ENCODE measurements around the gene ZNF287. TPM values are rescaled to one million over a fixed set of nuclear protein-coding genes. Genes with fewer than 3 reads are reported as not detected.

Gene ZNF287
- total RNA-seq, 4 donors from 2014 or later = 3.8 to 6.4 (median 4.8) TPM

DNA sequence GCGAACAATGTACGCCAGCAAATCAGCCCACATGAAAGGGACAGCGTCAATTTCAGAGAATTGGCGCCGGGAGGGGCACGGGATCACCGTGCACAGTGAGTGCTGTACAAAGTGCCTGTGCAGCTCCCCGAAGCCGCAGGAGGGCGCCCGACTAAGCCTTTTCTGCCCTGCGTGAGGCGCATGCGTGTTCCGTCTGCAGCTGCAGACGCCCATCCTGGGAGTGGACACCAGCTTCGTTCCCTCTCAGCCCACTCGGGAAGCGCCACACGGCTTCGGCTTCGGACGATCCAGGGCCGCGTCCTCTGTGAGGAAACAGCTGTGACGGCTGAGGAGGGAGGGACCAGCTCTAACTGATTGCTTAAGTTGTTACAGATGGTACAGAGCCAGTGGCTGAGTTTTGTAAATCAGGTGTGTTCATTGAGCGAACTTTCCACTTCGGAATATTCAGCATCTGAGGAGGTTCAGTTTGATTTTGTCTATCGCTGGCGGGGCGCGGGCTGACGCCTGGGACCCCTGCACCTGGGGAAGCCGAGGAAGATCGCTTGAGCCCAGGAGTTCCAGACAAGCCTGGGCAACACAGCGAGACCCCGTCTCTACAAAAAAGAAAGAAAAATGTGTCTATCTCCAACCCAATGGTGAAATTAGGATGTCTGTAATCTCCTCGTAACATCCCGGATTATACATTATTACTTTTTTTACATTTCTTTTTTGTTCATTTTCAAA lies 15.4 kb upstream of the ZNF287 start:
- TF ChIP-seq, protein P1, sequence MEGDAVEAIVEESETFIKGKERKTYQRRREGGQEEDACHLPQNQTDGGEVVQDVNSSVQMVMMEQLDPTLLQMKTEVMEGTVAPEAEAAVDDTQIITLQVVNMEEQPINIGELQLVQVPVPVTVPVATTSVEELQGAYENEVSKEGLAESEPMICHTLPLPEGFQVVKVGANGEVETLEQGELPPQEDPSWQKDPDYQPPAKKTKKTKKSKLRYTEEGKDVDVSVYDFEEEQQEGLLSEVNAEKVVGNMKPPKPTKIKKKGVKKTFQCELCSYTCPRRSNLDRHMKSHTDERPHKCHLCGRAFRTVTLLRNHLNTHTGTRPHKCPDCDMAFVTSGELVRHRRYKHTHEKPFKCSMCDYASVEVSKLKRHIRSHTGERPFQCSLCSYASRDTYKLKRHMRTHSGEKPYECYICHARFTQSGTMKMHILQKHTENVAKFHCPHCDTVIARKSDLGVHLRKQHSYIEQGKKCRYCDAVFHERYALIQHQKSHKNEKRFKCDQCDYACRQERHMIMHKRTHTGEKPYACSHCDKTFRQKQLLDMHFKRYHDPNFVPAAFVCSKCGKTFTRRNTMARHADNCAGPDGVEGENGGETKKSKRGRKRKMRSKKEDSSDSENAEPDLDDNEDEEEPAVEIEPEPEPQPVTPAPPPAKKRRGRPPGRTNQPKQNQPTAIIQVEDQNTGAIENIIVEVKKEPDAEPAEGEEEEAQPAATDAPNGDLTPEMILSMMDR (IDR thresholded peaks at IDR 0.05; ENCODE audit: low read depth) = no peak

DNA sequence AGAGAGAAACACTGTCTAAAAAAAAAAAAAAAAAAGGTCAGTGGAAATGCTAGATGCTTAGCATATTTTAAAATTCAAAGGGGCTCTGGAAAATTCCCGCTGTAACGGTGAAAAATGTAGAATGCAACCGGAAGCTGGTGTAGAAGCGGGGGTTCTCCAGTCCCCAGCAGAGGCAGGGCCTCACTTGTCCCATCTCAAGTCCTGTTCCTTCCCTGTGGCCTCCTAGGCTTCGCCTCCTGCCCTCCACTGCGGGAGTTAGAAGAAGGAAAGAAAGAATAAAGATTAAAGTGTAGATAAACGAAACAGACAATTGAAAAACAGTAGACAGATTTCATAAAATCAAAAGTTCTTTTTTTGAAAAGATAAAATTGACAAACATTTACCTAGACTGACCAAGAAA lies 14.8 kb upstream of the ZNF287 start:
- TF ChIP-seq, protein P1 (IDR thresholded peaks at IDR 0.05; ENCODE audit: low read depth) = no peak

DNA sequence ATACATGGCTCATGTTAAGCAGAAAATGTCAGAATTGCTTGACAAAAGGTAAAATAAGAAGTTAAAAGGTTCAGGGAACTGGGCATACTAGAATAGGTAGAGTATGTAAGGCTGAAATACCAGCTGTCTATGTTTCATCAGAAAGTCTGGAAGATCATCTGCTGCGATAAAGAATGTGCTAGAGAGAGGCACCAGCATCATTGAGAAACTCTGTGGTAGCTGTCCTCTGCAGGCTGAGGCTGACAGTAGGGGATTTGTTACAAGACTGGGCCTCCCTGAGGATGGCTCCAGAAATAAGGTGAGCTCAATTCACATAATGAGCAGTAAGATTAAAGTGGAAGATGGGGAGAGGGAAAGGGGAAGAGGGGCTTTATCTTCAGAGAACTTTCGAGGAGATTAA lies 4.5 kb upstream of the ZNF287 start:
- TF ChIP-seq, protein P1 (IDR thresholded peaks at IDR 0.05; ENCODE audit: low read depth) = no peak

DNA sequence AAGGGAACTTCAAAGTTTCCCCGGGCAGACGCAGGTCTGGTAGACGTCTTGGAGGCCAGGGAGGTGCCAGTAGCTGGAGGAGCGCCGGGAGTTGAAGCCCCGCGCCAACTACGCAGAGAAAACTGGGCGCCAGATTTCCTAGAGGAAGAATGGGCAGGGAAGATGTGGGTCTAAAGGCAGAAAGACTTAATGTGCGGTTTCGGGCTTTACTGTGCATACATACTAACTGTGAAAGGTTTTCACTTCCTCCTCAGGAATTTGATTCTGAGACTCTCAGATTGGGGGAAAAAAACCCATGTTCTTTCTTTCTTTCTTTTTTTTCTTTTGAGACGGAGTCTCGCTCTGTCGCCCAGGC lies 331 bp upstream of the ZNF287 start:
- TF ChIP-seq, protein P1 (IDR thresholded peaks at IDR 0.05; ENCODE audit: low read depth) = no peak

DNA sequence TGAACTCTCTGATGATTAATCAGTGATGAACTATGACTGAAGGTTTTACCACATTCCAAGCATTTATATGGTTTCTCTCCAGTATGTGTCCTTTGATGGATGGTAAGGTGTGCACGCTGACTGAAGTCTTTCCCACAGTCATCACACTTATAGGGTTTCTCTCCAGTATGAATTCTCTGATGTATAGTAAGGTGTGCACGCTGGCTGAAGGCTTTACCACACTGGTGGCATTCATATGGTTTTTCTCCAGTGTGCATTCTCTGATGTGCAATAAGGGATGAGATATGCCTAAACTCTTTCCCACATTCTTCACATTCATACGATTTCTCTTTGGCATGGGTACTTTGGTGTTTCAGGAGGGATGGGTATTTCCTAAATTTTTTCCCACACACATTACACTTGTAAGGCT lies 16.4 kb downstream of the ZNF287 start:
- TF ChIP-seq, protein P1 (IDR thresholded peaks at IDR 0.05; ENCODE audit: low read depth) = no peak

DNA sequence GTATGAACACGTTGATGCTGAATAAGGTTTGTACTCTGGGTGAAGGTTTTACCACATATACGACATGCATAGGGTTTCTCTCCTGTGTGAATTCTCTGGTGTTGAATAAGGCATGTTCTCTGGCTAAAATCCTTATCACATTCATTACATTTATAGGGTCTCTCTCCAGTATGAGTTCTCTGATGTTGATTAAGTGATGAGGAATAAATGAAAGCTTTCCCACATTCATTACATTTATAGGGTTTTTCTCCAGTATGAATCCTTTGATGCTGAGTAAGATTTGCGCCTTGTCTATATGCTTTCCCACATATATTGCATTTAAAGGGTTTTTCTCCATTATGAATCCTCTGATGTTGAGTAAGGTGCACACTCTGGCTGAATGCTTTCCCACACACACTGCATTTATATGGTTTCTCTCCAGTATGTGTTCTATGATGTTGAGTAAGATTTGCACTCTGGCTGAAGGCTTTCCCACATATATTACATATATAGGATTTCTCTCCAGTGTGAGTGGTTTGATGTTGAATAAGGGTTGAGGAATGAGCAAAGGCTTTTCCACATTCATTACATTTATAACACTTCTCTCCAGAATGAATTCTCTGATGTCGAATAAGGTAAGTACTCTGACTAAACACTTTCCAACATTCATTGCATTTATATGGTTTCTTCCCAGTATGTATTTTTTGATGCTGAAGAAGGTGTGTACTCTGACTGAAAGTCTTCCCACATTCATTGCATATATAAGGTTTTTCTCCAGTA lies 16.9 kb downstream of the ZNF287 start:
- TF ChIP-seq, protein P1 (IDR thresholded peaks at IDR 0.05; ENCODE audit: low read depth) = no peak

DNA sequence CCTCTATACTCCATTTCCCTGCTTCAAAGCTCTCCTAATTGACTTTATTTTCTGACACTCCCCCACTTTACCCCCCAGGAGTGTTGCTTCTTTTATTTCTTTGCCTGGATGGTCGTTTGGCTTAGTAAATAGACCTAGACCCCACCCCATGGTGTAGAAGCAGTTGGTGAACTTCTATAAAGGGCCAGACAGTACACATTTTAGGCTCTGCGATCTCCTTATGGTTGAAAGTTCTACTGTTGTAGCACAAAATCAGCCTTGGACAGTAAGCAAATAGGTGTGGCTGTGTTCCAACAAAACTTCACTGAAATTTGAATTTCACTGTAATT lies 31.9 kb downstream of the ZNF287 start:
- TF ChIP-seq, protein P1 (IDR thresholded peaks at IDR 0.05; ENCODE audit: low read depth) = no peak
